ENCODE results near the gene EVX2. TPM values are rescaled to one million over a fixed set of nuclear protein-coding genes. Genes with fewer than 3 reads are reported as not detected.

EVX2 gene
- total RNA-seq, 1 experiment from 2014 or later, result not detected

GRCh38 chr2:176099728-176100546, 16.2 kb upstream of the EVX2 start, which contains the start of gene HOXD12:
Gene HOXD12, plus strand, starts transcription at chr2:176099795. Its CDS starts 7 bp downstream, at chr2:176099802.
- no peaks in the 10 kb centered on the region for H3K9me3 Mint-ChIP-seq (ENCODE audit: unreplicated experiment)
- no peak for TF ChIP-seq CTCF (IDR thresholded peaks at IDR 0.05; ENCODE audit: unreplicated experiment)
- DNase-seq (ENCODE audit: unreplicated experiment), result no peak
- peaks cover 13% of the 10 kb centered on the region for H3K4me1 Mint-ChIP-seq (ENCODE audit: insufficient read depth, unreplicated experiment)
- H3K4me3 Mint-ChIP-seq (ENCODE audit: unreplicated experiment), result no peak within 1 kb of the TSS
- intact Hi-C loops (cut with micrococcal nuclease), result loop anchor here (5.0 kb wide), 2 partner anchors 1068 to 1398 kb away; no protein-coding TSS in a partner anchor
- ChIA-PET POLR2A (interaction anchor here (0.6 kb wide), 1 partner anchor 644 kb away, joined by 4 read pairs; no protein-coding TSS in a partner anchor), CTCF (interaction anchor here (3.9 to 4.3 kb wide), 2 partner anchors 10 to 410 kb away, joined by 21 to 30 read pairs; no protein-coding TSS in a partner anchor)
- peaks cover 29% of the 10 kb centered on the region for H3K27me3 Mint-ChIP-seq (ENCODE audit: insufficient read depth, unreplicated experiment)
- BruUV-seq (replicated peaks), result no TSS peak
- H3K27ac Mint-ChIP-seq (ENCODE audit: low read depth, unreplicated experiment), result no peak within 1 kb of the TSS
- no peaks in the 10 kb centered on the region for H3K36me3 Mint-ChIP-seq (ENCODE audit: insufficient read depth, unreplicated experiment)

GRCh38 chr2:176099159-176099727, 15.5 kb upstream of the EVX2 start:
- intact Hi-C loops (cut with micrococcal nuclease), result loop anchor here (5.0 kb wide), 2 partner anchors 1067 to 1397 kb away; no protein-coding TSS in a partner anchor
- Mint-ChIP-seq H3K36me3 (ENCODE audit: insufficient read depth, unreplicated experiment) (no peaks in the 10 kb centered on the region), H3K9me3 (ENCODE audit: unreplicated experiment) (no peaks in the 10 kb centered on the region), H3K27me3 (ENCODE audit: insufficient read depth, unreplicated experiment) (peaks cover 32% of the 10 kb centered on the region), H3K4me1 (ENCODE audit: insufficient read depth, unreplicated experiment) (peaks cover 13% of the 10 kb centered on the region), H3K4me3 (ENCODE audit: unreplicated experiment) (no peak overlapping the region), H3K27ac (ENCODE audit: low read depth, unreplicated experiment) (no peak overlapping the region)
- ChIA-PET CTCF (interaction anchor here (1.8 to 4.3 kb wide), 3 partner anchors 8 to 409 kb away, joined by 8 to 30 read pairs (median 21); partner anchors contain the start of gene HOXD11), POLR2A (interaction anchor here (0.6 kb wide), 1 partner anchor 644 kb away, joined by 4 read pairs; no protein-coding TSS in a partner anchor)
- no TSS peak for BruUV-seq (replicated peaks)
- no peak for DNase-seq (ENCODE audit: unreplicated experiment)
- TF ChIP-seq CTCF (IDR thresholded peaks at IDR 0.05; ENCODE audit: unreplicated experiment), result no peak

- ChIA-PET POLR2A (interaction anchor here (0.6 to 1.5 kb wide), 5 partner anchors 150 to 1399 kb away, joined by 3 to 4 read pairs (median 4); no protein-coding TSS in a partner anchor), CTCF (interaction anchor here (0.6 to 4.6 kb wide), 34 partner anchors 8 to 1613 kb away, joined by 3 to 43 read pairs (median 4); partner anchors contain the start of gene HOXD11)
- TF ChIP-seq CTCF (IDR thresholded peaks at IDR 0.05; ENCODE audit: unreplicated experiment), result no peak
- Mint-ChIP-seq H3K27me3 (ENCODE audit: insufficient read depth, unreplicated experiment) (peaks cover 38% of the 10 kb centered on the region), H3K4me1 (ENCODE audit: insufficient read depth, unreplicated experiment) (peaks cover 13% of the 10 kb centered on the region), H3K27ac (ENCODE audit: low read depth, unreplicated experiment) (no peak overlapping the region), H3K36me3 (ENCODE audit: insufficient read depth, unreplicated experiment) (no peaks in the 10 kb centered on the region), H3K9me3 (ENCODE audit: unreplicated experiment) (no peaks in the 10 kb centered on the region), H3K4me3 (ENCODE audit: unreplicated experiment) (no peak overlapping the region)
- DNase-seq (ENCODE audit: unreplicated experiment), result no peak
- no TSS peak for BruUV-seq (replicated peaks)
- intact Hi-C loops (cut with micrococcal nuclease), result loop anchor here (5.0 kb wide), 2 partner anchors 1066 to 1396 kb away; no protein-coding TSS in a partner anchor
These were observed 14.8 kb upstream of the EVX2 start for GRCh38 chr2:176098366-176099158.
